ENCODE measurements around the gene GOLPH3L.
"Not testable (repeated sequence)": the region's sequence is repeated elsewhere in the genome, so short reads cannot be mapped to it uniquely, and the experiment has no call there.

The GOLPH3L gene

GRCh38 chr1:150654635-150655034 lies 42.3 kb downstream of the GOLPH3L start:
- DNase-seq: not testable (repeated sequence)

GRCh38 chr1:150650193-150650592 lies 46.8 kb downstream of the GOLPH3L start:
- DNase-seq: no peak

GRCh38 chr1:150649441-150650075 lies 47.4 kb downstream of the GOLPH3L start:
- DNase-seq: no peak

GRCh38 chr1:150642296-150642695 lies 54.7 kb downstream of the GOLPH3L start:
- no peak for DNase-seq

- not testable (repeated sequence) for DNase-seq
Measured at GRCh38 chr1:150641126-150641815, 55.7 kb downstream of the GOLPH3L start.

GRCh38 chr1:150638430-150638829 lies 58.5 kb downstream of the GOLPH3L start:
- not testable (repeated sequence) for DNase-seq

GRCh38 chr1:150634839-150635622 lies 61.9 kb downstream of the GOLPH3L start:
- not testable (repeated sequence) for DNase-seq

GRCh38 chr1:150629115-150629928 lies 67.6 kb downstream of the GOLPH3L start, which contains the start of gene ENSA:
Gene ENSA (minus strand): TSS chr1:150629612. CDS start chr1:150629470, 142 bp downstream.
- DNase-seq: peak; percentile 100

- DNase-seq: no peak
Measured at GRCh38 chr1:150628766-150629114, 68.2 kb downstream of the GOLPH3L start.

- DNase-seq: no peak
Measured at GRCh38 chr1:150627826-150628410, 69.0 kb downstream of the GOLPH3L start.

GRCh38 chr1:150626150-150626549 lies 70.8 kb downstream of the GOLPH3L start:
- no peak for DNase-seq

GRCh38 chr1:150624546-150624945 lies 72.4 kb downstream of the GOLPH3L start:
- not testable (repeated sequence) for DNase-seq

GRCh38 chr1:150624134-150624533 lies 72.8 kb downstream of the GOLPH3L start:
- not testable (repeated sequence) for DNase-seq

GRCh38 chr1:150622303-150622975 lies 74.5 kb downstream of the GOLPH3L start:
- no peak for DNase-seq

- DNase-seq: no peak
Measured at GRCh38 chr1:150621497-150622302, 75.3 kb downstream of the GOLPH3L start.

- no peak for DNase-seq
Measured at GRCh38 chr1:150620919-150621318, 76.0 kb downstream of the GOLPH3L start.

- DNase-seq: no peak
Measured at GRCh38 chr1:150619576-150620509, 77.1 kb downstream of the GOLPH3L start.

GRCh38 chr1:150615346-150616201 lies 81.4 kb downstream of the GOLPH3L start:
- no peak for DNase-seq

Measured in NCI-H1092 (cell line).